Activated T-cell treated with anti-CD3 and anti-CD28 coated beads, Interleukin-2, amount 50 U/mL, for 4 hours (primary cell): Measurements from ENCODE around the gene PTCH2. TPM values are rescaled to one million over a fixed set of nuclear protein-coding genes. Genes with fewer than 3 reads are reported as not detected.
"Not testable (repeated sequence)": the region's sequence is repeated elsewhere in the genome, so short reads cannot be mapped to it uniquely, and the experiment has no call there.

Experiments used
- ATAC-seq, 2 donors: fragments of 200-7000 bp; cut with Tn5 transposase; one replicate each; pipeline ENCODE4 v1.10.0; 2021
- DNase-seq: peaks from one replicate; pipeline ENCODE4 v3.0.0-alpha.2; 2020
- H3K27me3 Mint-ChIP-seq: one replicate; pipeline ENCODE4 v1.8.0; 2021; ENCODE audit warnings: low read depth, mixed read lengths
- H3K36me3 Mint-ChIP-seq: one replicate; pipeline ENCODE4 v1.8.0; 2022; ENCODE audit warnings: mixed read lengths; ENCODE audit not compliant: insufficient read depth
- H3K4me1 Mint-ChIP-seq: one replicate; pipeline ENCODE4 v1.8.0; 2021; ENCODE audit warnings: low read depth, mixed read lengths
- H3K4me3 Mint-ChIP-seq: one replicate; pipeline ENCODE4 v1.8.0; 2021; ENCODE audit warnings: mild to moderate bottlenecking, moderate library complexity, mixed read lengths
- H3K9me3 Mint-ChIP-seq: one replicate; pipeline ENCODE4 v1.8.0; 2021; ENCODE audit warnings: mixed read lengths
- total RNA-seq, 3 donors: library from RNA; stranded (reverse); gene quantifications; one replicate each; pipeline ENCODE4 v1.2.1, GENCODE V29; 2021

Gene PTCH2
- total RNA-seq, 3 donors from 2014 or later: 1.4 to 1.9 (median 1.6) TPM

DNA sequence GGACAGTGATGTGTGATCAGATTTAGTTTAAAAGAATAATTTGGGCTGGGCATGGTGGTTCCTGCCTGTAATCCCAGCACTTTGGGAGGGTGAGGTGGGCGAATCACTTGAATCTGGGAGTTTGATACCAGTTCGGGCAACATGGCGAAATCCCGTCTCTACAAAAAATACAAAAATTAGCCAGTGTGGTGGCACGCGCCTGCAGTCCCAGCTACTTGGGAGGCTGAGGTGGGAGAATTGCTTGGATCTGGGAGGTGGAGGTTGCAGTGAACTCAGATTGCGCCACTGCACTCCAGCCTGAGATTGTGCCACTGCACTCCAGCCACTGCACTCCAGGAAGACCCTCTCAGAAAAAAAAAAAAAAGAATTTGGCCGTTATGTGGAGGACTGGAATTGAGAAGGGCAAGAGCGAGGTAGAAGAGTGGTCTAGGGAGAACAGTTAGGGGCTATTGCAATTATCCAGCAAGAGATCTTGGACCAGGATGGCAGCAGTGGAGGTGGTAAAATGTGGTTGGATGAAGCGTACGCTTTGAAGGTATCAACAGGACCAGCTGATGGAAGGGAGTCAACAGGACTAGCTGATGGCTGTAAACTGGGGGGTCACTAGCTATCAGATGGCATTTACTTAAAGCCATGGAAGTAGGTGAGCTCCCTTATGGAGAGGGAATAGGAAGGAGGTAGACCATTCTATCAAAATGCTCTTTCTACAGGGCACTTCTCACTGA, 25.1 kb downstream of the PTCH2 start:
- peaks cover 44% of the 10 kb centered on the region for H3K4me1 Mint-ChIP-seq
- DNase-seq: no peak

GRCh38 chr1:44817307-44817706, 25.7 kb downstream of the PTCH2 start:
- Mint-ChIP-seq H3K9me3 (no peaks in the 10 kb centered on the region), H3K36me3 (peaks cover 6% of the 10 kb centered on the region), H3K4me1 (peaks cover 44% of the 10 kb centered on the region), H3K4me3 (peak overlapping the region; percentile 20), H3K27me3 (no peaks in the 10 kb centered on the region)
- ATAC-seq (no peak), DNase-seq (no peak)

More for the DNA sequence above, 25.1 kb downstream of the PTCH2 start:
- Mint-ChIP-seq H3K9me3 (no peaks in the 10 kb centered on the region), H3K4me3 (peak overlapping the region; percentile 20), H3K36me3 (peaks cover 6% of the 10 kb centered on the region), H3K27me3 (no peaks in the 10 kb centered on the region)
- no peak for ATAC-seq

DNA sequence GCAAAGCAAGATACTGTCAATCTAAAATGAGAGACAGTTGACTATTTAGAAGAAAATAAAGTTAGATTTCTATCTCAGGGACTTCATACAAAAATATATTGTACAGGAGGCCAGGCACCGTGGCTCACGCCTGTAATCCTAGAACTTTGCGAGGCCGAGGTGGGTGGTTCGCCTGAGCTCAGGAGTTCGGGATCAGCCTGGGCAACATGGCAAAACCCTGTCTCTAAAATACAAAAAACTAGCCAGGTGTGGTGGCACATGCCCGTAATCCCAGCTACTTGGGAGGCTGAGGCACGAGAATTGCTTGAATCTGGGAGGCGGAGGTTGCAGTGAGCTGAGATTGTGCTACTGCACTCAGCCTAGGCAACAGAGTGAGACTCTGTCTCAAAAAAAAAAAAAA, 27.1 kb downstream of the PTCH2 start:
- not testable (repeated sequence) for H3K4me3 Mint-ChIP-seq

GRCh38 chr1:44812822-44813543, 30.1 kb downstream of the PTCH2 start:
- H3K4me3 Mint-ChIP-seq: peak overlapping the region; percentile 35
- DNase-seq (no peak), ATAC-seq (no peak)
- peaks cover 64% of the 10 kb centered on the region for H3K4me1 Mint-ChIP-seq
- no peaks in the 10 kb centered on the region for H3K9me3 Mint-ChIP-seq
- peaks cover 14% of the 10 kb centered on the region for H3K36me3 Mint-ChIP-seq
- no peaks in the 10 kb centered on the region for H3K27me3 Mint-ChIP-seq

More for the DNA sequence above, 27.1 kb downstream of the PTCH2 start:
- not testable (repeated sequence) for DNase-seq, H3K27me3 Mint-ChIP-seq, ATAC-seq, H3K36me3 Mint-ChIP-seq, H3K9me3 Mint-ChIP-seq
- H3K4me1 Mint-ChIP-seq: peaks cover 54% of the 10 kb centered on the region

- Mint-ChIP-seq H3K9me3 (no peaks in the 10 kb centered on the region), H3K27me3 (no peaks in the 10 kb centered on the region), H3K36me3 (peaks cover 25% of the 10 kb centered on the region), H3K4me3 (peak overlapping the region; percentile 71), H3K4me1 (peaks cover 74% of the 10 kb centered on the region)
- no peak for ATAC-seq
- no peak for DNase-seq
Observed at GRCh38 chr1:44811234-44811633, 31.8 kb downstream of the PTCH2 start.

DNA sequence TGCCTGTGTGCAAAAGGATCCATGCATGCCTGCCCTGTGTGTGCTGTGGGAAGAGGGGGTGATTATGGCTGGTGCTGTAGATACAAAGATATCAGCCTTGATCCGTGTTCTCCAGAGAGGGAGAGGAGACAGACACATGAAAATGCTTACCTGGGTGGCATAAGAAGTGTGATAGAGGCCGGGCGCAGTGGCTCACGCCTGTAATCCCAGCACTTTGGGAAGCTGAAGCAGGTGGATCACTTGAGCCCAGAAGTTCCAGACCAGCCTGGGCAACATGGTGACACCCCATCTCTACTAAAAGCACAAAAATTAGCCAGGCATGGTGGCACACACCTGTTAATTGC, 32.3 kb downstream of the PTCH2 start:
- H3K4me1 Mint-ChIP-seq: peaks cover 74% of the 10 kb centered on the region
- H3K9me3 Mint-ChIP-seq, H3K27me3 Mint-ChIP-seq, ATAC-seq, DNase-seq: not testable (repeated sequence)
- H3K36me3 Mint-ChIP-seq: peaks cover 26% of the 10 kb centered on the region
- peak overlapping the region; percentile 71 for H3K4me3 Mint-ChIP-seq

GRCh38 chr1:44810101-44810761, 32.8 kb downstream of the PTCH2 start:
- Mint-ChIP-seq H3K36me3 (peaks cover 30% of the 10 kb centered on the region), H3K4me1 (peaks cover 77% of the 10 kb centered on the region), H3K9me3 (no peaks in the 10 kb centered on the region), H3K4me3 (peak overlapping the region; percentile 71), H3K27me3 (no peaks in the 10 kb centered on the region)
- DNase-seq (peak; percentile 37), ATAC-seq (no peak)

GRCh38 chr1:44808938-44809917, 33.8 kb downstream of the PTCH2 start:
- ATAC-seq: peak; percentile 51 to 59
- H3K4me3 Mint-ChIP-seq: peak overlapping the region; percentile 71
- no peaks in the 10 kb centered on the region for H3K9me3 Mint-ChIP-seq
- peaks cover 75% of the 10 kb centered on the region for H3K4me1 Mint-ChIP-seq
- peaks cover 33% of the 10 kb centered on the region for H3K36me3 Mint-ChIP-seq
- no peaks in the 10 kb centered on the region for H3K27me3 Mint-ChIP-seq
- peak; percentile 82 for DNase-seq

- ATAC-seq (peak; percentile 56 to 65), DNase-seq (peak; percentile 72)
- Mint-ChIP-seq H3K4me3 (peak within 1 kb of the TSS; percentile 71), H3K4me1 (peaks cover 76% of the 10 kb centered on the region), H3K36me3 (peaks cover 42% of the 10 kb centered on the region), H3K9me3 (no peaks in the 10 kb centered on the region), H3K27me3 (no peaks in the 10 kb centered on the region)
Observed at GRCh38 chr1:44808063-44808937, 34.8 kb downstream of the PTCH2 start, which contains the start of gene BTBD19. TSS of gene BTBD19 (plus strand) at chr1:44808523. CDS start at chr1:44808821, 298 bp downstream.

- Mint-ChIP-seq H3K36me3 (peaks cover 49% of the 10 kb centered on the region), H3K27me3 (no peaks in the 10 kb centered on the region), H3K4me1 (peaks cover 83% of the 10 kb centered on the region), H3K4me3 (peak overlapping the region; percentile 71), H3K9me3 (no peaks in the 10 kb centered on the region)
- ATAC-seq (peak; percentile 60 to 64), DNase-seq (peak; percentile 85)
Observed at GRCh38 chr1:44807364-44808062, 35.5 kb downstream of the PTCH2 start.

- peak; percentile 5 to 6 for ATAC-seq
- Mint-ChIP-seq H3K4me3 (peak within 1 kb of the TSS; percentile 71), H3K9me3 (no peaks in the 10 kb centered on the region), H3K36me3 (peaks cover 55% of the 10 kb centered on the region), H3K4me1 (peaks cover 84% of the 10 kb centered on the region), H3K27me3 (no peaks in the 10 kb centered on the region)
- DNase-seq: no peak
Observed at GRCh38 chr1:44806704-44807363, 36.2 kb downstream of the PTCH2 start, which contains the start of gene DYNLT4. TSS of gene DYNLT4 (minus strand) at chr1:44807351. CDS start at chr1:44806668, 683 bp downstream.
